Caco-2 (cell line): Measurements from ENCODE around the gene POU2AF2. TPM values are rescaled to one million over a fixed set of nuclear protein-coding genes. Genes with fewer than 3 reads are reported as not detected.

Experiments
- BruUV-seq: library from RNA; stranded (reverse); fragments of 400-500 nt; replicated peaks from 2 replicates; lab custom pipeline; 2021; lab: Mats Ljungman, UMichigan
- CTCF ChIA-PET: fragments of 300-600 bp; sonication (Branson Sonifier 250); formaldehyde crosslinking; loops from one replicate; lab custom pipeline; 2022; ENCODE audit warnings: antibody characterized with exemption; lab: Charles Lee
- POLR2A ChIA-PET: fragments of 300-600 bp; sonication (Branson Sonifier 250); formaldehyde crosslinking; loops from one replicate; lab custom pipeline; 2022; ENCODE audit warnings: antibody characterized with exemption; lab: Charles Lee
- DNase-seq, 2 experiments: peaks; one replicate each; pipeline versions ENCODE4 v3.0.0 to v3.0.0-alpha.2; 2020 to 2022
- H3K27me3 ChIP-seq: replicated peaks from 2 replicates; pipeline ENCODE4 v1.6.0; 2011; ENCODE audit warnings: low read length; ENCODE audit not compliant: control insufficient read depth, insufficient read depth
- H3K36me3 ChIP-seq: 2 replicates; pipeline ENCODE4 v1.5.1; 2011; ENCODE audit warnings: low read length; ENCODE audit not compliant: control insufficient read depth, insufficient read depth
- H3K4me1 ChIP-seq: fragments of 250-450 bp; sonication (Bioruptor Pico); 2 replicates; pipeline ENCODE4 v1.5.1; 2020; ENCODE audit warnings: mild to moderate bottlenecking
- H3K4me3 ChIP-seq: 2 replicates; pipeline ENCODE4 v1.5.1; 2011; ENCODE audit warnings: low read depth, mild to moderate bottlenecking, control low read depth, low read length
- H3K9me3 ChIP-seq: fragments of 250-450 bp; sonication (Bioruptor Pico); 2 replicates; pipeline ENCODE4 v1.5.1; 2020; ENCODE audit warnings: mild to moderate bottlenecking, moderate library complexity
- H3K27ac Mint-ChIP-seq: one replicate; pipeline ENCODE4 v1.8.0; 2022; ENCODE audit warnings: mixed read lengths; ENCODE audit not compliant: unreplicated experiment
- H3K27me3 Mint-ChIP-seq: one replicate; pipeline ENCODE4 v1.8.0; 2022; ENCODE audit warnings: mixed read lengths; ENCODE audit not compliant: insufficient read depth, unreplicated experiment
- H3K36me3 Mint-ChIP-seq: one replicate; pipeline ENCODE4 v1.8.0; 2022; ENCODE audit warnings: mild to moderate bottlenecking, mixed read lengths; ENCODE audit not compliant: insufficient read depth, unreplicated experiment
- H3K4me1 Mint-ChIP-seq: one replicate; pipeline ENCODE4 v1.8.0; 2022; ENCODE audit warnings: low read depth, mixed read lengths; ENCODE audit not compliant: unreplicated experiment
- H3K4me3 Mint-ChIP-seq: one replicate; pipeline ENCODE4 v1.8.0; 2022; ENCODE audit warnings: mild to moderate bottlenecking, moderate library complexity, mixed read lengths; ENCODE audit not compliant: unreplicated experiment
- H3K9me3 Mint-ChIP-seq: one replicate; pipeline ENCODE4 v1.8.0; 2022; ENCODE audit warnings: mixed read lengths; ENCODE audit not compliant: unreplicated experiment
- CTCF ChIP-seq, 2 experiments: fragments of 200-600 bp in 1 of 2; IDR thresholded peaks; 1 replicate in 1 of 2; 2 replicates in 1 of 2; pipeline versions ENCODE4 v1.5.1 to v1.8.0; 2011 to 2022; ENCODE audit warnings: antibody characterized with exemption in 1 of 2, control low read depth in 1 of 2, inconsistent platforms in 1 of 2, low read depth in 1 of 2, low read length in 1 of 2, mild to moderate bottlenecking in 1 of 2, moderate library complexity in 1 of 2; ENCODE audit not compliant: insufficient read depth in 1 of 2, severe bottlenecking in 1 of 2, unreplicated experiment in 1 of 2
- intact Hi-C: fragments of 100-400 bp; cut with micrococcal nuclease; formaldehyde crosslinking; loops from one replicate; pipeline ENCODE4 v1.10.0; 2022; ENCODE audit not compliant: unreplicated experiment
- total RNA-seq: library from RNA; stranded (reverse); gene quantifications from 2 replicates; pipeline ENCODE4 v1.2.3, GENCODE V29; 2022

The POU2AF2 gene
- total RNA-seq, 1 experiment from 2014 or later: not detected

- no peak for DNase-seq
- ChIA-PET POLR2A (no interaction called here), CTCF (no interaction called here)
- Mint-ChIP-seq H3K27ac (no peak overlapping the region), H3K4me1 (no peaks in the 10 kb centered on the region), H3K27me3 (peaks cover 12% of the 10 kb centered on the region), H3K36me3 (no peaks in the 10 kb centered on the region), H3K9me3 (no peaks in the 10 kb centered on the region), H3K4me3 (no peak overlapping the region)
- BruUV-seq: no TSS peak
- Histone ChIP-seq H3K27me3 (no peaks in the 10 kb centered on the region), H3K36me3 (no peaks in the 10 kb centered on the region), H3K9me3 (no peaks in the 10 kb centered on the region), H3K4me3 (no peak overlapping the region), H3K4me1 (no peaks in the 10 kb centered on the region; the same call in 1 of the 2 replicates)
- TF ChIP-seq CTCF (IDR thresholded peaks at IDR 0.05; ENCODE audit: insufficient read depth in 1 of 2, low read depth in 1 of 2, low read length in 1 of 2, severe bottlenecking in 1 of 2, unreplicated experiment in 1 of 2): no peak
- intact Hi-C loops: no loop called here
Observed at GRCh38 chr11:111205632-111206385, 39.7 kb upstream of the POU2AF2 start.

GRCh38 chr11:111206472-111206871, 39.1 kb upstream of the POU2AF2 start:
- H3K27me3 ChIP-seq: no peaks in the 10 kb centered on the region
- H3K4me1 Mint-ChIP-seq: no peaks in the 10 kb centered on the region
- H3K4me3 ChIP-seq: no peak overlapping the region
- CTCF ChIA-PET: no interaction called here
- H3K4me3 Mint-ChIP-seq: no peak overlapping the region
- H3K9me3 ChIP-seq: no peaks in the 10 kb centered on the region
- no peak for TF ChIP-seq CTCF (IDR thresholded peaks at IDR 0.05; ENCODE audit: insufficient read depth in 1 of 2, low read depth in 1 of 2, low read length in 1 of 2, severe bottlenecking in 1 of 2, unreplicated experiment in 1 of 2)
- no peaks in the 10 kb centered on the region for H3K36me3 Mint-ChIP-seq
- POLR2A ChIA-PET: no interaction called here
- H3K27me3 Mint-ChIP-seq: peaks cover 15% of the 10 kb centered on the region
- no peaks in the 10 kb centered on the region for H3K36me3 ChIP-seq
- H3K9me3 Mint-ChIP-seq: no peaks in the 10 kb centered on the region
- no TSS peak for BruUV-seq
- H3K27ac Mint-ChIP-seq: no peak overlapping the region
- intact Hi-C loops: no loop called here
- no peak for DNase-seq
- H3K4me1 ChIP-seq: no peaks in the 10 kb centered on the region; the same call in 1 of the 2 replicates

GRCh38 chr11:111207213-111207612, 38.3 kb upstream of the POU2AF2 start:
- Histone ChIP-seq H3K4me1 (no peaks in the 10 kb centered on the region; the same call in 1 of the 2 replicates), H3K9me3 (no peaks in the 10 kb centered on the region), H3K36me3 (no peaks in the 10 kb centered on the region), H3K4me3 (no peak overlapping the region), H3K27me3 (no peaks in the 10 kb centered on the region)
- Mint-ChIP-seq H3K36me3 (no peaks in the 10 kb centered on the region), H3K4me3 (no peak overlapping the region), H3K27me3 (peaks cover 15% of the 10 kb centered on the region), H3K9me3 (no peaks in the 10 kb centered on the region), H3K27ac (no peak overlapping the region), H3K4me1 (no peaks in the 10 kb centered on the region)
- intact Hi-C loops: no loop called here
- POLR2A ChIA-PET: no interaction called here
- TF ChIP-seq CTCF (IDR thresholded peaks at IDR 0.05; ENCODE audit: insufficient read depth in 1 of 2, low read depth in 1 of 2, low read length in 1 of 2, severe bottlenecking in 1 of 2, unreplicated experiment in 1 of 2): no peak
- CTCF ChIA-PET: no interaction called here
- BruUV-seq: no TSS peak
- no peak for DNase-seq
